ENCODE measurements around the gene ATAT1.

DNA sequence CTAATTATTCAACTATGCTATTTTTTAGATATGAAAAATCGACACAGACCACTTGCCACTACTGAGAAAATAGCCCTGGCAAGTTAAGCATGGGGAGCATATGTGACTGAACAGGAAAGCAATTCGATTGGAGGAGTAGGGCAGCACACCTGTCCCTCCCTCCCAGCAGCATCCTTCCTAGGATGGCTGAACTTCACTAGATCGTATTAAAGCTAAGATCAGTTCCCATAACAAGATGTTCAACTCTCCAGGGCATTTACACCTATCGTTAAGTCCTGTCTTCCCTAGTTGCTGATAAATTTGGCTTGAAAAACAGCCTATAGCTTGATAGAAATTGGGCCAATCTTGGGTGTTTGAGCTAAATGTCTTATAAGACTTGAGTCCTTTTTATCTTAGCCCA is 16.6 kb upstream of the ATAT1 start:
- TF ChIP-seq DPF2 (CRISPR knock-in tag; IDR thresholded peaks at IDR 0.05; ENCODE audit: borderline replicate concordance, low read depth) (no peak), TFDP2 (CRISPR knock-in tag; IDR thresholded peaks at IDR 0.05) (no peak), CTCF (CRISPR knock-in tag; IDR thresholded peaks at IDR 0.05) (no peak), SMAD1 (CRISPR knock-in tag; IDR thresholded peaks at IDR 0.05; ENCODE audit: borderline replicate concordance, low read depth) (no peak), YY1 (IDR thresholded peaks at IDR 0.05; ENCODE audit: insufficient read depth, insufficient replicate concordance, low read depth, low read length) (no peak), MEF2D (CRISPR knock-in tag; IDR thresholded peaks at IDR 0.05) (no peak), CEBPB (IDR thresholded peaks at IDR 0.05; ENCODE audit: borderline replicate concordance, low read depth, low read length) (no peak), ZNF232 (CRISPR knock-in tag; IDR thresholded peaks at IDR 0.05; ENCODE audit: borderline replicate concordance) (no peak), BHLHE40 (IDR thresholded peaks at IDR 0.05; ENCODE audit: low read length) (no peak)
